A673 (cell line): ENCODE measurements around the gene ACADSB.

ENCODE experiments used
- EZH2 ChIP-seq: fragments of 200-600 bp; sonication (generic); IDR thresholded peaks from 2 replicates; pipeline ENCODE4 v1.6.1; 2017; ENCODE audit warnings: borderline replicate concordance, low read depth, mild to moderate bottlenecking, mixed read lengths, antibody characterized with exemption, low read length; ENCODE audit not compliant: poor library complexity, severe bottlenecking
- TF ChIP-seq, protein P1 (sequence below): fragments of 300-800, 200-600 bp; sonication (generic); conservative IDR thresholded peaks from 2 replicates; pipeline ENCODE4 v1.5.1; 2017; ENCODE audit warnings: low read depth, mild to moderate bottlenecking, antibody characterized with exemption, low read length, moderate library complexity, mixed read lengths

DNA sequence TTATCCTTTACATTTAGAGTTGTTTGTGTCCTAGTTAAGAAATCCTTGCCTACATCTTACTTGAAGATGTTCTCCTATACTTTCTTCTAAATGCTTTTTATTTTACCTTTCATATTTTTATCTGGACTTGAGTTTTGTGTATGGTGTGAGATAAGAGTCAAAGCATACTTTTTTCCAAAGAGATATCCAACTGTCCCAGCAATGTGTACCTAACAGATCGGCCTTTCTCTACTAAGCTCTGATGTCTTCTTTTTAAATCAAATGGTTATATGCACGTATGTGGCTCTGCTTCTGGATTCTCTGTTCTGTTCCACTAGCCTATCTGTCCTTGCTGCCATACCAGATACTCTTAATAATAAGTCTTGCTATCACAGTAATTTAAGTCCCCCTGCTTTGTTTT, 7.4 kb upstream of the ACADSB start:
- TF ChIP-seq, protein P1, sequence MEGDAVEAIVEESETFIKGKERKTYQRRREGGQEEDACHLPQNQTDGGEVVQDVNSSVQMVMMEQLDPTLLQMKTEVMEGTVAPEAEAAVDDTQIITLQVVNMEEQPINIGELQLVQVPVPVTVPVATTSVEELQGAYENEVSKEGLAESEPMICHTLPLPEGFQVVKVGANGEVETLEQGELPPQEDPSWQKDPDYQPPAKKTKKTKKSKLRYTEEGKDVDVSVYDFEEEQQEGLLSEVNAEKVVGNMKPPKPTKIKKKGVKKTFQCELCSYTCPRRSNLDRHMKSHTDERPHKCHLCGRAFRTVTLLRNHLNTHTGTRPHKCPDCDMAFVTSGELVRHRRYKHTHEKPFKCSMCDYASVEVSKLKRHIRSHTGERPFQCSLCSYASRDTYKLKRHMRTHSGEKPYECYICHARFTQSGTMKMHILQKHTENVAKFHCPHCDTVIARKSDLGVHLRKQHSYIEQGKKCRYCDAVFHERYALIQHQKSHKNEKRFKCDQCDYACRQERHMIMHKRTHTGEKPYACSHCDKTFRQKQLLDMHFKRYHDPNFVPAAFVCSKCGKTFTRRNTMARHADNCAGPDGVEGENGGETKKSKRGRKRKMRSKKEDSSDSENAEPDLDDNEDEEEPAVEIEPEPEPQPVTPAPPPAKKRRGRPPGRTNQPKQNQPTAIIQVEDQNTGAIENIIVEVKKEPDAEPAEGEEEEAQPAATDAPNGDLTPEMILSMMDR = no peak
- no peak for TF ChIP-seq EZH2
